Amygdala (tissue), 56 donors: ENCODE measurements around the gene NIPAL3.
A peak's percentile ranks its signal among the peaks of the same experiment; 100 is the strongest.
"Not testable (repeated sequence)": the region's sequence is repeated elsewhere in the genome, so short reads cannot be mapped to it uniquely, and the experiment has no call there.

Source experiments
- DNase-seq, 56 donors: peaks; one replicate each; lab custom pipeline; 2025; lab: John Stamatoyannopoulos, UW

NIPAL3 gene

GRCh38 chr1:24452922-24453485 lies 37.4 kb downstream of the NIPAL3 start:
- DNase-seq = no peak

- DNase-seq = no peak
Measured at GRCh38 chr1:24454673-24455072, 39.1 kb downstream of the NIPAL3 start.

- no peak for DNase-seq
Measured at GRCh38 chr1:24455272-24455671, 39.7 kb downstream of the NIPAL3 start.

GRCh38 chr1:24457866-24458265 lies 42.3 kb downstream of the NIPAL3 start:
- DNase-seq = no peak

- DNase-seq = no peak
Measured at GRCh38 chr1:24459551-24460266, 44.1 kb downstream of the NIPAL3 start.

GRCh38 chr1:24462128-24462527 lies 46.5 kb downstream of the NIPAL3 start:
- not testable (repeated sequence) for DNase-seq

GRCh38 chr1:24463776-24464735 lies 48.5 kb downstream of the NIPAL3 start:
- no peak for DNase-seq

GRCh38 chr1:24465099-24465498 lies 49.5 kb downstream of the NIPAL3 start:
- DNase-seq = no peak

- DNase-seq = no peak
Measured at GRCh38 chr1:24465638-24466037, 50.0 kb downstream of the NIPAL3 start.

GRCh38 chr1:24468685-24469316 lies 53.2 kb downstream of the NIPAL3 start:
- no peak for DNase-seq

- no peak for DNase-seq
Measured at GRCh38 chr1:24470592-24470991, 55.0 kb downstream of the NIPAL3 start.

- no peak for DNase-seq
Measured at GRCh38 chr1:24472527-24473251, 57.1 kb downstream of the NIPAL3 start.

GRCh38 chr1:24474193-24474592 lies 58.6 kb downstream of the NIPAL3 start:
- no peak for DNase-seq

GRCh38 chr1:24475700-24476099 lies 60.1 kb downstream of the NIPAL3 start:
- no peak for DNase-seq

- DNase-seq = no peak
Measured at GRCh38 chr1:24476571-24476970, 61.0 kb downstream of the NIPAL3 start.

GRCh38 chr1:24477309-24477708 lies 61.7 kb downstream of the NIPAL3 start:
- no peak for DNase-seq

GRCh38 chr1:24481101-24481500 lies 65.5 kb downstream of the NIPAL3 start:
- peak in 3 of 56 donors; percentile 4 to 17 (median 5) for DNase-seq

GRCh38 chr1:24481843-24482610 lies 66.4 kb downstream of the NIPAL3 start:
- DNase-seq = no peak

GRCh38 chr1:24483441-24483840 lies 67.8 kb downstream of the NIPAL3 start:
- DNase-seq = no peak
